ENCODE measurements around the gene APRT. TPM values are rescaled to one million over a fixed set of nuclear protein-coding genes. Genes with fewer than 3 reads are reported as not detected.

Gene APRT
- total and polyA plus RNA-seq, 2 of the 8 experiments (the other 6 are each of a cell fraction or from before 2014, with no cell fraction given), result 221 to 267 TPM

GRCh38 chr16:88778541-88779065 lies 33.1 kb downstream of the APRT start (continued):
- no peak for TF ChIP-seq CHD7 (IDR thresholded peaks at IDR 0.05; ENCODE audit: insufficient replicate concordance, low read length)
- no peak for TF ChIP-seq KDM5A (IDR thresholded peaks at IDR 0.05; ENCODE audit: low read length)
- TF ChIP-seq GABPA (IDR thresholded peaks at IDR 0.05; ENCODE audit: borderline replicate concordance, insufficient read depth, low read length), result no peak
- TF ChIP-seq POLR2AphosphoS5 (IDR thresholded peaks at IDR 0.05; ENCODE audit: low read depth, low read length), result no peak
- TF ChIP-seq RAD21 (IDR thresholded peaks at IDR 0.05 in 1 of 2, conservative IDR thresholded peaks at IDR 0.05 in 1 of 2; ENCODE audit: low read depth in 2 of 2, low read length in 2 of 2), result no peak
- no peak for TF ChIP-seq NRF1 (IDR thresholded peaks at IDR 0.05; ENCODE audit: low read depth, low read length)
- no peak for TF ChIP-seq USF2 (IDR thresholded peaks at IDR 0.05; ENCODE audit: low read length)
- no peak for TF ChIP-seq SP4 (IDR thresholded peaks at IDR 0.05; ENCODE audit: low read length)
- no peak for TF ChIP-seq BCL11A (IDR thresholded peaks at IDR 0.05; ENCODE audit: low read depth in 2 of 2, low read length in 2 of 2)
- TF ChIP-seq KDM4A (IDR thresholded peaks at IDR 0.05; ENCODE audit: low read depth, low read length, severe bottlenecking), result no peak

All from H1 (cell line).